GM12864 (cell line): Measurements from ENCODE around the gene UNC13A.
"Not testable (repeated sequence)": the region's sequence is repeated elsewhere in the genome, so short reads cannot be mapped to it uniquely, and the experiment has no call there.

Source experiments
- DNase-seq: peaks from one replicate; pipeline ENCODE4 v3.0.0-alpha.2; 2011; ENCODE audit warnings: low read depth
- H3K4me3 ChIP-seq: 2 replicates; pipeline ENCODE4 v1.5.1; 2011; ENCODE audit warnings: mild to moderate bottlenecking, low read depth, low read length, control low read depth
- CTCF ChIP-seq: IDR thresholded peaks from 2 replicates; pipeline ENCODE4 v1.5.1; 2011; ENCODE audit warnings: low read depth, mild to moderate bottlenecking, moderate library complexity, low read length, control low read depth, inconsistent platforms; ENCODE audit errors: missing control alignments

UNC13A gene

GRCh38 chr19:17570791-17571190 is 117.4 kb downstream of the UNC13A start:
- no peak for TF ChIP-seq CTCF
- DNase-seq = no peak
- H3K4me3 ChIP-seq = no peak overlapping the region

- H3K4me3 ChIP-seq, DNase-seq: not testable (repeated sequence)
These were observed 117.9 kb downstream of the UNC13A start for GRCh38 chr19:17570291-17570690.

GRCh38 chr19:17567940-17568339 is 120.2 kb downstream of the UNC13A start:
- DNase-seq = no peak
- no peak for TF ChIP-seq CTCF
- H3K4me3 ChIP-seq = no peak overlapping the region

GRCh38 chr19:17565611-17566010 is 122.5 kb downstream of the UNC13A start:
- no peak for TF ChIP-seq CTCF
- no peak for DNase-seq

GRCh38 chr19:17564781-17565180 is 123.4 kb downstream of the UNC13A start:
- no peak for TF ChIP-seq CTCF
- no peak overlapping the region for H3K4me3 ChIP-seq
- DNase-seq = no peak

More at GRCh38 chr19:17565611-17566010, 122.5 kb downstream of the UNC13A start:
- H3K4me3 ChIP-seq = no peak overlapping the region

- TF ChIP-seq CTCF = no peak
These were observed 125.6 kb downstream of the UNC13A start for GRCh38 chr19:17562561-17562960.

GRCh38 chr19:17562097-17562496 is 126.1 kb downstream of the UNC13A start:
- no peak for DNase-seq
- no peak overlapping the region for H3K4me3 ChIP-seq
- no peak for TF ChIP-seq CTCF

More at GRCh38 chr19:17562561-17562960, 125.6 kb downstream of the UNC13A start:
- no peak for DNase-seq
- H3K4me3 ChIP-seq = no peak overlapping the region
